ENCODE measurements around the gene IFNK. TPM values are rescaled to one million over a fixed set of nuclear protein-coding genes. Genes with fewer than 3 reads are reported as not detected.

Gene IFNK
- total and polyA plus RNA-seq, 4 donors, result not detected

- TF ChIP-seq ATF3 (IDR thresholded peaks at IDR 0.05) (peak; percentile 42), GABPA (IDR thresholded peaks at IDR 0.05 in 1 of 2, conservative IDR thresholded peaks at IDR 0.05 in 1 of 2) (peak in 1 of 2 donors; percentile 34), JUND (IDR thresholded peaks at IDR 0.05) (peak; percentile 63 to 65), RAD21 (IDR thresholded peaks at IDR 0.05) (peak in 1 of 2 donors; percentile 26), EGR1 (IDR thresholded peaks at IDR 0.05; ENCODE audit: low read depth in 2 of 2) (peak in 1 of 2 donors; percentile 48), NR2F2 (IDR thresholded peaks at IDR 0.05) (no peak), CTCF (IDR thresholded peaks at IDR 0.05; ENCODE audit: low read depth, low read length, missing input control) (no peak), REST (IDR thresholded peaks at IDR 0.05) (peak; percentile 42), TAF1 (conservative IDR thresholded peaks at IDR 0.05) (no peak), ZBTB33 (IDR thresholded peaks at IDR 0.05) (peak; percentile 61), YY1 (IDR thresholded peaks at IDR 0.05) (peak; percentile 60), FOXA1 (IDR thresholded peaks at IDR 0.05) (no peak), SP1 (IDR thresholded peaks at IDR 0.05) (peak; percentile 78), FOXA2 (IDR thresholded peaks at IDR 0.05) (peak; percentile 47), HNF4G (IDR thresholded peaks at IDR 0.05) (peak; percentile 76), HNF4A (conservative IDR thresholded peaks at IDR 0.05) (peak; percentile 89 to 95), RXRA (IDR thresholded peaks at IDR 0.05) (peak; percentile 83 to 85)
- TF ChIP-seq, protein P1, sequence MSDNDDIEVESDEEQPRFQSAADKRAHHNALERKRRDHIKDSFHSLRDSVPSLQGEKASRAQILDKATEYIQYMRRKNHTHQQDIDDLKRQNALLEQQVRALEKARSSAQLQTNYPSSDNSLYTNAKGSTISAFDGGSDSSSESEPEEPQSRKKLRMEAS (IDR thresholded peaks at IDR 0.05), result no peak
- DNase-seq (ENCODE audit: low spot score), result no peak
- peak overlapping the region; percentile 32 to 33 for H3K27ac ChIP-seq (ENCODE audit: low read depth in 1 of 2, low read length in 2 of 2)
Measured at GRCh38 chr9:27566118-27566517, 42.0 kb downstream of the IFNK start.

More at GRCh38 chr9:27566118-27566517, 42.0 kb downstream of the IFNK start:
- no peak overlapping the region for H3K4me3 ChIP-seq (ENCODE audit: low read depth in 1 of 3, low read length in 3 of 3)
- peaks cover 0 to 12% (median 7%) of the 10 kb centered on the region in 4 donors for H3K36me3 ChIP-seq (ENCODE audit: control insufficient read depth in 4 of 4, insufficient read depth in 3 of 4, low read depth in 1 of 4, low read length in 3 of 4)
- no peaks in the 10 kb centered on the region for H3K27me3 ChIP-seq (ENCODE audit: control insufficient read depth in 4 of 4, insufficient read depth in 4 of 4, low read length in 3 of 4)
- no peaks in the 10 kb centered on the region for H3K9me3 ChIP-seq (ENCODE audit: control insufficient read depth in 4 of 4, low read length in 3 of 4)
- no peak overlapping the region for H3K9ac ChIP-seq (ENCODE audit: low read depth in 1 of 2, low read length in 2 of 2)
- WGBS, result 46% methylated on average over 1 of the region's 1 CpG
- peaks cover 0 to 16% (median 10%) of the 10 kb centered on the region in 4 donors for H3K4me1 ChIP-seq (ENCODE audit: control insufficient read depth in 4 of 4, insufficient read depth in 4 of 4, low read length in 3 of 4)
